ENCODE data around the gene SGIP1.

DNA sequence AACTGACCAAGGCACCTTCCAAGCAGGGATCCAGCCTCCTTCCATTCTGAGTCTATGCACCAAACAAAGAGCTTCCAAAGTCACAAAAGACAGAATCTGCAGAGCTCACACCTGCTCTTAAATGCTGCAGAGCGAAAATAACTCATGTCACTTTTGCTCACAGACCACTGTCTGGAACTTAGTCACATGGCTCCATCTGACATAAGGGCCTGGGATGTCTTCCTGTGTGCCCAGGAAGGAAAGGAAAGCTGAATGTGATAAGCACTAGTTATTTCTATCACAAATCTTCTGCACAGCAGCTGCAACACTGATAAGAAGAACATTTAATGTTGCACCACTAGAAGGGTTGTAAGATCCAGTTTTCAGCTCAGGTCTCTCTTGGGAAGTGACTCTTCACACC is 39.5 kb upstream of the SGIP1 start:
- TF ChIP-seq, protein P1, sequence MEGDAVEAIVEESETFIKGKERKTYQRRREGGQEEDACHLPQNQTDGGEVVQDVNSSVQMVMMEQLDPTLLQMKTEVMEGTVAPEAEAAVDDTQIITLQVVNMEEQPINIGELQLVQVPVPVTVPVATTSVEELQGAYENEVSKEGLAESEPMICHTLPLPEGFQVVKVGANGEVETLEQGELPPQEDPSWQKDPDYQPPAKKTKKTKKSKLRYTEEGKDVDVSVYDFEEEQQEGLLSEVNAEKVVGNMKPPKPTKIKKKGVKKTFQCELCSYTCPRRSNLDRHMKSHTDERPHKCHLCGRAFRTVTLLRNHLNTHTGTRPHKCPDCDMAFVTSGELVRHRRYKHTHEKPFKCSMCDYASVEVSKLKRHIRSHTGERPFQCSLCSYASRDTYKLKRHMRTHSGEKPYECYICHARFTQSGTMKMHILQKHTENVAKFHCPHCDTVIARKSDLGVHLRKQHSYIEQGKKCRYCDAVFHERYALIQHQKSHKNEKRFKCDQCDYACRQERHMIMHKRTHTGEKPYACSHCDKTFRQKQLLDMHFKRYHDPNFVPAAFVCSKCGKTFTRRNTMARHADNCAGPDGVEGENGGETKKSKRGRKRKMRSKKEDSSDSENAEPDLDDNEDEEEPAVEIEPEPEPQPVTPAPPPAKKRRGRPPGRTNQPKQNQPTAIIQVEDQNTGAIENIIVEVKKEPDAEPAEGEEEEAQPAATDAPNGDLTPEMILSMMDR (IDR thresholded peaks at IDR 0.05), result no peak
- TF ChIP-seq EP300 (IDR thresholded peaks at IDR 0.05) (no peak), POLR2AphosphoS5 (IDR thresholded peaks at IDR 0.05) (no peak)
